ENCODE data around the gene SSR4.
"Not testable (repeated sequence)": the region's sequence is repeated elsewhere in the genome, so short reads cannot be mapped to it uniquely, and the experiment has no call there.

The SSR4 gene

GRCh38 chrX:153794018-153794896 is at the start of gene SSR4, which contains the start of gene IDH3G:
TSS of gene SSR4 (plus strand) at chrX:153794668. CDS start at chrX:153794688, 20 bp downstream.
TSS of gene IDH3G (minus strand) at chrX:153794375. CDS start at chrX:153794326, 49 bp downstream.
- DNase-seq (ENCODE audit: low read depth): peak; percentile 79

- DNase-seq (ENCODE audit: low read depth): not testable (repeated sequence)
These were observed 49.4 kb upstream of the SSR4 start for GRCh38 chrX:153745067-153745433.

DNA sequence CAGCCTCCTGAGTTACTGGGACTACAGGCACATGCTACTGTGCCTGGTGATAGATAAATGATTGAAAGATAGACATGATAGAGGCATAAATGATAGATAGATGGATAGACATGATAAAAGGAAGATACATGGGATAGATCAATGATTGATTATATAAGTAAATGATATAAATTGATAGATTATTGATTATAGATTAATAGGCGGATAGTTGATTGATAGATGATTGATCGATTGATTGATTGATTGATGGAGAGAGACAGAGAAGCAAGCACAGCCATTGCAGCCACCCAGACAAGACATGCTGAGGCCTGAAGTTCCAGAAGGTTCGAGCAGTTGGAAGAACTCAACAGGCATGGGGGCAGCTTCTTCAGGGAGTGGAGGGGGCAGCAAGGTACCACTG is 48.1 kb upstream of the SSR4 start:
- DNase-seq (ENCODE audit: low read depth): no peak

- DNase-seq (ENCODE audit: low read depth): not testable (repeated sequence)
These were observed 47.5 kb upstream of the SSR4 start for GRCh38 chrX:153746991-153747390.

- DNase-seq (ENCODE audit: low read depth): not testable (repeated sequence)
These were observed 45.5 kb upstream of the SSR4 start for GRCh38 chrX:153749017-153749416.

DNA sequence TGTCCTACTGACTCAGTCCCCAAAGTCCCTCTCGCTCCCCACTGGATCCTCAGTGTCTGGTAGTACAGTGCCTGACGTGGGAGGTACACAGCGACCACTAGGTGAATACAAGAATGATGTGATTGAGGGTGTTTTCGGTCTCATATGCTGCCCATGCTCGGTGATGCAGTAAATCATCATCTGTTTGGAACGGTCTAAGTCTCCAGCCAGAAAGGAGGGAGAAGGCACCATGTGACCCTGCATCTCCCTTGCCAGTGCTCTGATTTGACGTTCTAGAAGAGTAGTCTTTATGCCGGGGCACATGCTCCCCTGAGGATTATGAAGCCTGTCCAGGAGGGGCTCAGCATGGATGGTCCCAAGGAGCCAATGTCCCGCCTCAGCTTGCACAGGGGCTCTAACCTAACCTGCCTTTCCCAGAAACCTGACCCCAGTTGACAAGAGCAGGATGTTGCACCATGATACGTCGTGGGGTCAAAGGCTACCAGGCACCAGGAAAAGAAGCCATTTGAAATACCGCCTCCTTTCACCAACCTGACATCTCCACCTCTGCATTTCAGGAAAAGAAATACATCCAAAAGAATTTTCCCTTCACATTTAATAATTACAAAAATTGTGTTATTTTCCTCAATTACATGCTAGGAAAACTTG is 44.2 kb upstream of the SSR4 start:
- DNase-seq (ENCODE audit: low read depth): no peak

DNA sequence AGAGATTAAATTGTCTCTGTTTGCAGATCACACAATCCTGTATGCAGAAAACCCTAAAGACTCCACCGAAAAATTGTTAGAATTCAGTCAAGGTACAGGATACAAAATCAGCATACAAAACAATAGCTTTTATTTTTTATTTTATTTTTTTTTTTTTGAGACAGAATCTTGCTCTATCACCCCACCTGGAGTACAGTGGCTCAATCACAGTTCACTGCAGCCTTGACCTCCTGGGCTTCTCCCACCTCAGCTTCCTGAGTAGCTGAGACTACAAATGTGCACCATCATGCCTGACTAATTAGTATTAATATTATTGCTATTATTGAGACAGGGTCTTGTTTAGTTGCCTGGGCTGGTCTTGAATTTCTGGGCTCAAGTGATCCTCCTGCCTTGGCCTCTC is 39.3 kb upstream of the SSR4 start:
- no peak for DNase-seq (ENCODE audit: low read depth)

DNA sequence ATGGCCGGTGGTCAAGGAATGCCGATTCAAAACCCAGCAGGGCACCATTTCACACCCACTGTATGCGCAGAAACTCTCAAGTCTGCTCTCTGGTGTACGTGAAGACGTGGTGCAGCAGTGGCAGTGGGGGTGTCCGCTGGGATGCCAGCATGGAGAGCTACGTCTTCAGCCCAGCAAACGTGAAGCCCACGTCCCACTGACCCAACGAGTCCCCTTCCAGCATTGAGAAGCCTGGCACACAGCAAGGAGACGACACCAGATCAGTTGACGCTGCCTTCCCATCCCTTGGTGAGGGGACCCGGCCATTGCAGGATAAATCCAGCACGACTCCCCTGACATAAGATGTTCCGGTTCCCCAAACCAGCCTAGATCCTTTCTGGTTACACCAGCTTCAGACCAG is 32.6 kb upstream of the SSR4 start:
- DNase-seq (ENCODE audit: low read depth): no peak

GRCh38 chrX:153762626-153763173 is 31.8 kb upstream of the SSR4 start:
- no peak for DNase-seq (ENCODE audit: low read depth)

DNA sequence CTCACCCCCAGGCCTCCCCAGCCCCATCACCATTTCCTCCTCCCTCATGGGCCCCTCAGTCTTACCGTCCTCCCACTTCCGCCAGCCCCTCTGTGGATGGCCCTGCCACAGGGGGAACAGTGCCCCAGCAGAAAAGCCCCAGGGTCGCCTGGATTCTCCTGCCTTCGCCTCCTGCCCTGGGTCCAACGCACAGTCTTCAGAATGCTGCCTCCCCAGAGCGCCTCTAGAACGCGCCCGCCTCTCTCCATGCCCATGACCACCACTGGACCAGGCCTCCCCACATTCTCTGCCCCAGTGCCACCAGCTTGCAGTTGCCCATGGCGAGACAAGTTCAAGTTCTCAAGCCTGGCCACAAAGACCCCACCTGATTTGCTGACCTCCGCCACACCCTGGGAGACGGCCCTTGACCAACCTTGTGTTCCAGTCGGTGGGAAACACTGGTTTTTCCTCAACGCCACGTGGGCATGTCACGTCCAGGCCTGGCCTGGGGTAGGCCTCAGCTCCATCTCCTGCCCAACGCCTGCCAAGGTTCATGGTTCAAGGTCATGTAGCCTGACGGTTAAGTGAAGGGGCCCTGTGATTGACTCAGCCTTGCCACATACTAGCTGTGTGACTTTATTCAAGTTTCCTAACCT is 31.1 kb upstream of the SSR4 start:
- no peak for DNase-seq (ENCODE audit: low read depth)

DNA sequence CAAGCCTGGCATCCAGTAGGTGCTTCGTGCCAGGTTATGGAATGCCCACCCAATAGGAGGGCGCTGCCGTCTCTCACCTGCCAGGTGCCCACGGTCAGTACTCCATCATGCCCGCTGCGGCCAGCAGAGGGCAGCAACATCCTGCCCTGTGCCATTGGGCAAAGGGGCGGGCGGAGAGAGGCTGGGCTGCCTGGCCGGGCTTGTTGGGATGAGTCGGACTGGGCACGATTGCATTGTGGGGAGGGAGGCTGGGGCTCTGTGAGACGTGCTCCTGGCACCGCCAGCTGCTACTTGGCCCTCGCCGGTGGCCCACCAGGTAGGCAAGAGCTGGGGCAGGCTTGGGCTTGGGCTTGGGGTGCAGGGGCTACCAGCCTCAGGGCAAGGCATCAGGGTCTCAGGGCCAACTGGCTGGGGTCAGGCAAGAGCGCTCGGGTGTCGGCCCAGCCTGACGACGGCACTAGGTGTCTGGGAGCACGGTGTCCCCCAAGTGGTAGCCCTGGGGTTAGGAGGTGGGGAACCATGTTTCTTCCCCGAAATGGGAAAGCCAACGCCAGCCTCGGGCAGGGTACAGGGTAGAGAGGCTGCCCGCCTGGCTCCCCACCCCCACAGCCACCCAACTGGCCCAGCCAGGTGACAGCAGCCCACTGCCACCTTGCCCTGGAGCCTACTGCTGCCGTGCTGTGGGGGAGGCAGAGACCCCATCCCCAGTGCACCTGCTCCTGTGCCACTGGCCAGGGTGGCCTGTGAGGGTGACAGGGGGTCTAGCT is 30.3 kb upstream of the SSR4 start, which contains the start of gene PLXNB3:
Gene PLXNB3, plus strand, starts transcription at position 261 of the 767 bp plus-strand sequence. CDS start 1,287 bp downstream, outside the sequence.
- DNase-seq (ENCODE audit: low read depth): peak; percentile 47

DNA sequence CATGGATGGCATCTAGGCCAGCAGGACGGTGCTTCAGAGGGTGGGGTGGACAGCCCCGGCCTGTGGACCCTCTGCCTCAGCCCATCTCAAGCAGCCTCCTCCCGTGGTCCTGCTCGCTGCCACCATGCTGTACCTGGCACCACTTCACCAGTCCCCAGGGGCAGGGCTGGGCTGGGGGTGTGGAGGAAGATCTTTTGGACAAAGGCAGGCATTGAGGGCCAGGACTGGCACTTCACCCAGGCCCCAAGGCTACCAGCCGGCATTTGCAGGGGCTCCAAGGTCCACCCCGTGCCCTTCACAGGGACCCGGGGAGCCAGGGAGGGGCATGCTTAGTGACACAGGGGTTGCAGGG is 29.7 kb upstream of the SSR4 start:
- DNase-seq (ENCODE audit: low read depth): no peak

DNA sequence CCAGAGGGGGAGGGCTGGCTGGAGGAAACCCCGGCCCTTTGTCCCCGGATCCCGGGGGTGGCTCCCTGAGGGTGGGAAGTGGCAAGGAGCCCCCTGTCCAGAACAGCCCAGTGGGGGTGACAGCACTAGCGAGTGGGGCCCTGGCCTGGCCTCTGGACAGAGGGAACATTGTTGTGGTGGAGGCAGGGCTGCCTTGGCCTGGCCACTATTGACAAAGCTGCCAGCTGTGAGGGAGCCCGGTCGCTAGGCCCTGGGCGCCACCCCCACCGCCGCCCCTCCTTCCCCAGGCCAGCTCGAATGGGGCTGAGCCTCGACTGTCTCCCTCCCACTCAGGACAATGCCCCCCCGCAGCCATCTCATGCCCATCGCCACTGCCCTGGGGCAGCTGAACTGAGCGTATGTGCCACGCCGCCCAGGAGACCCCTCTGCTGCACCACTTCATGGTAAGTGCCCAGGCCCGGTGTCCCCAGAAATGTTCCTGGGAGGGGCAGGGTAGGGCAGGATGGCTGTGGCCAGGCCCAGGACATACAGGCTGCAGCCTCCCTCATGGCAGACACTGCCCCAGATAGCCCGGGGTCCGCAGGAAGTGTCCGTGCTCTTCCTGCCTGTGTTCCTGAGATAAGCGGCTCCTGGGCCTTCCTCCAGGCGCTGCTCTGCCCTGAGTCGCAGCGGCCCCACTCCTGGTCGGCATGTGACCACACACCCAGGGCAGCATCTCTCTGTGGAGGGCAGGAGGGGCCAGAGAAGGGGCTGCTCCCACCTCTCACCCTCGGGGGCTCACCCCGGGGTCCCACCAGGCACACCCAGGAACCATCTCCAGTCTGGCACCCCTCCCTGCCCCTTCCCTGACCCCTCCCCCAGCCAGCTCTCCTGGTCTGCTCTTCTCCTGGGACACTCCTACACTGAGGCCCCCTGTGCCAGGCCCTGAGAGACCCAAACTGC is 29.1 kb upstream of the SSR4 start:
- DNase-seq (ENCODE audit: low read depth): no peak

- no peak for DNase-seq (ENCODE audit: low read depth)
These were observed 28.2 kb upstream of the SSR4 start for GRCh38 chrX:153766098-153766817.

DNA sequence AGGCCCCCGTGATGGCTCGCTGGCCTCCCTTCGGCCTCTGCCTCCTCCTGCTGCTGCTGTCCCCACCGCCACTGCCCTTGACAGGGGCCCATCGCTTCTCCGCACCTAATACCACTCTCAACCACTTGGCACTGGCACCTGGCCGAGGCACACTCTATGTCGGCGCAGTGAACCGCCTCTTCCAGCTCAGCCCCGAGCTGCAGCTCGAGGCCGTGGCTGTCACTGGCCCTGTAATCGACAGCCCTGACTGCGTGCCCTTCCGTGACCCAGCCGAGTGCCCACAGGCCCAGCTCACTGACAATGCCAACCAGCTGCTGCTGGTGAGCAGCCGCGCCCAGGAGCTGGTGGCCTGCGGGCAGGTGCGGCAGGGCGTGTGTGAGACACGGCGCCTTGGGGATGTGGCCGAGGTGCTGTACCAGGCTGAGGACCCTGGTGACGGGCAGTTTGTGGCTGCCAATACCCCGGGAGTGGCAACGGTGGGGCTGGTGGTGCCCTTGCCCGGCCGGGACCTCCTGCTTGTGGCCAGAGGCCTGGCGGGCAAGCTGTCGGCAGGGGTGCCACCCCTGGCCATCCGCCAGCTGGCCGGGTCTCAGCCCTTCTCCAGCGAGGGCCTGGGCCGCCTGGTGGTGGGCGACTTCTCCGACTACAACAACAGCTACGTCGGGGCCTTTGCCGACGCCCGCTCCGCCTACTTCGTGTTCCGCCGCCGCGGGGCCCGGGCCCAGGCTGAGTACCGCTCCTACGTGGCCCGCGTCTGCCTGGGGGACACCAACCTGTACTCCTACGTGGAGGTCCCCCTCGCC is 27.4 kb upstream of the SSR4 start:
- DNase-seq (ENCODE audit: low read depth): no peak

- DNase-seq (ENCODE audit: low read depth): no peak
These were observed 26.8 kb upstream of the SSR4 start for GRCh38 chrX:153767674-153768055.

- no peak for DNase-seq (ENCODE audit: low read depth)
These were observed 25.9 kb upstream of the SSR4 start for GRCh38 chrX:153768311-153769157.

All from stimulated activated CD8-positive, alpha-beta memory T cell treated with anti-CD3 and anti-CD28 coated beads, Interleukin-15, amount 100 ng/mL, for 24 hours (primary cell).